ENCODE measurements around the gene TEX264.

The TEX264 gene

DNA sequence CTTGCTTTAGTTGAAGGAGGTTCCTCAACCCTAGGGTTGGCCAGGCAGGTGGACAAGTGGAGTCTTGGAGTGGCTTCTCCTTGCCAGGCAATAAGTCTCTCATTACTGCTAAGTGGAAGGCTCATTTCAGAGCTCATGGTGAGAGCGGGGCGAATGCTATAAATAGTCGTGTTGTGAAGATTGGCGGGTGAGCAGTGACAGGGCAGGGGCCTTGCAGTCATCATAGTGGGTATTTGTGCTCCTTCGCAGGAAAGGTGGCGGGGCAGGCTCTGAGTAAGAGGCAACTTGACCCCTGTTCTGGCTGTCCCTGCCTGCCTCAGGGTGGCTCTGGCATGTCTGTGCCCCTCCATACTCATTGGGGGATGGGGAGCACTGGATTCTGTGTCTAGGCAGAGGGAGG, 27.2 kb downstream of the TEX264 start:
- DNase-seq (ENCODE audit: low spot score) = no peak

DNA sequence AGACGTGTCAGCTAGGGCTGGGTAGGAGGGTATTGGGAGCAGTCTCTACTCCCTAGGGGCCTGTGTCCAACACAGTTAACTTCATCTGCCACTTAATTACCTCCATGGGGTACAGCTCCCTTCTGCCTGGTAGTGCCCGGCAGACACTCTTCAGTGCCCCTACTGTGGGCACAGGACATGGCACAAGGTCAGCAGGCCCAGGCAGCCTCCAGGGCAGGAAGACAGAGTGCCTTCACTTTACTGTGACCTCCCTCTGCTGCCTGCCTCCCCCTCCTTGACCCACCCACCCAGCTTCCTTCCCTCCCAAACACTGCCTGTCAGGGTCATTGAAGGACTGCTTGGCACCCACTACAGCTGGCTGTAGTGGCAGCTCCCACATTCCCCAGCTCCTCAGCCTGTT, 29.4 kb downstream of the TEX264 start:
- no peak for DNase-seq (ENCODE audit: low spot score)

DNA sequence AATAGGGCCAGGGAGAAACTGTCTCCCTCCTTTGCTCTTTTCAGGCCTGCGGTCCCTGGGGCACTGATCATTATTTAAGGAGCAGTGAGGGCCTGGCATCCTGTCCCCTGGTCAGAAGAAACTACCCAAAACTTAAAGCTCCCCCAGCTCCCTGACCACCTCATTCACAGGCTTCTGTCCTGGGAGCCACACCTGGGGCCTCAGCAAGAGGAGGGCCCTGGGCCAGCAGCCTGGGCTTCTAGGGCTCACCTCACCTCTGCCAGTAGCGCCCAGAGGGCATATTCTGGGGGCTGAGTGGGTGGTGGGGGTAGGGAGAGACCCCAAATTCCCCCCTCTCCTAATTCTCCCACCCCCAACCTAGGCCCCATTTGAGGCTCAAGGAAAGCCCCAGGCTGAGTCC, 31.1 kb downstream of the TEX264 start:
- DNase-seq (ENCODE audit: low spot score) = no peak

DNA sequence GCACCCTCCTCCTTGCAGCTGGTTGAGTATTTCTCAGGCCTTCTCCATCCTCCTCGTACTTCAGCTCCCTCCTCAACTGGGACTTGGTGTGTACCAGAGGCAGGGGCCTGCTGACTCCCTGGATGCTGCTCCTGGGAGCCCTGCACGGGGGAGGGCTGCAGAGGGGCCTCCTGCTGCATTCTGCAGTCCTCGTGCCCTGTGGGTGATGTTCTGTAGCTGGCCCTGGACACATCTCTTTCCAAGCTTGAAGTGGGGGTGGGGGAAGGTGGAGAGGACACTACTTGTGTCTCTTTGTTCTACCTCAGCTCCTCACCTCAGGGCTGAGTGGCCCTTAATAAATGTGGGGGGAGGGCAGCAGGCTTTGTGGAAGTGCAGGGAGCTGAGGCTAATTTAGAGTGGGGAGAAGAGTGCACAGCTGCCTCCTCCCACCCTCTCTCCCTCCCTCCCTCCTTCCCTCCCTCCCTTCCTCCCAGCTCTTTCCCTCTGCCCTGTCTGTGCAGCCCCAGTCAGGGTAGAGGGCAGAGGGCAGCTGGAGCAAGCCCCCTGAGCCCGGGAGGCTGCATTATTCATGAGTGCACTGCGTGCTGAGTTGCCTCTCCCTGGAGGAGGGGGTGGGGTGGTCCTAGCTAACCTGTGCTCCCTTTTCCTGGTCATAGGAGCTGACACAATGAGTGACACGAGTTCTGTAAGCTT, 32.2 kb downstream of the TEX264 start:
- no peak for DNase-seq (ENCODE audit: low spot score)

DNA sequence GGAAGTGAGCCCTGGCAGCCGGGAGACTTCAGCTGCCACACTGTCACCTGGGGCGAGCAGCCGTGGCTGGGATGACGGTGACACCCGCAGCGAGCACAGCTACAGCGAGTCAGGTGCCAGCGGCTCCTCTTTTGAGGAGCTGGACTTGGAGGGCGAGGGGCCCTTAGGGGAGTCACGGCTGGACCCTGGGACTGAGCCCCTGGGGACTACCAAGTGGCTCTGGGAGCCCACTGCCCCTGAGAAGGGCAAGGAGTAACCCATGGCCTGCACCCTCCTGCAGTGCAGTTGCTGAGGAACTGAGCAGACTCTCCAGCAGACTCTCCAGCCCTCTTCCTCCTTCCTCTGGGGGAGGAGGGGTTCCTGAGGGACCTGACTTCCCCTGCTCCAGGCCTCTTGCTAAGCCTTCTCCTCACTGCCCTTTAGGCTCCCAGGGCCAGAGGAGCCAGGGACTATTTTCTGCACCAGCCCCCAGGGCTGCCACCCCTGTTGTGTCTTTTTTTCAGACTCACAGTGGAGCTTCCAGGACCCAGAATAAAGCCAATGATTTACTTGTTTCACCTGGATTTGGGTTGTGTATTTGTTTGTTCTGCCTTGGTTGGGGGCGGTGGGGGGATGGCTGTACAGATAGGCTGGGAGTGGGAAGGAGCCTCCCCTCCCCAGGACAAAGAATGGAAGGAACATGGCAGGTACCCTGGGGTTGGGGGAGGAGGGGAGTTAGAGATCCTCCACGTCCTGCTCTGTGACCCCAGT, 32.9 kb downstream of the TEX264 start:
- DNase-seq (ENCODE audit: low spot score) = no peak

DNA sequence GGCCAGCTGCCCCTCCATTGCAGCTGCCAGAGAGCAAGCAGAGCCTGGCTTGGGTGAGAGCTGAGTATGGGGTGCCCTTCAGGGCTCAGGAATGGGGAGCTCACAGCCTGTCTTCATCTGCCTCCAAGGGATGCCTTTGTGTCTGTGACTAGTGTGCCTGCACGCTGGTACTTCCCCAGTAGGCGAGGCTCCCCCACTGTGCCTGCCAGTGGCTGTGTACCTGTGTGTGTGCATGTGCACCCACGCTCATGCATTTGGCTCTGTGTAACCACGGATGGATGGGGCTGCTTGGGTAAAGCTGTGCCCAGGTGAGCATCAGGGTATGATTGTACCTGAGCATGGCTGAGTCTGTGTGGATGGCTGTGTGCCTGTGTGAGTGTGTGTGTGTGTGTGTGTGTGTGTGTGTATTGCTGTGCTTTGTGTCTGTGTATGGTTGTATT, 33.5 kb downstream of the TEX264 start:
- DNase-seq (ENCODE audit: low spot score) = no peak

DNA sequence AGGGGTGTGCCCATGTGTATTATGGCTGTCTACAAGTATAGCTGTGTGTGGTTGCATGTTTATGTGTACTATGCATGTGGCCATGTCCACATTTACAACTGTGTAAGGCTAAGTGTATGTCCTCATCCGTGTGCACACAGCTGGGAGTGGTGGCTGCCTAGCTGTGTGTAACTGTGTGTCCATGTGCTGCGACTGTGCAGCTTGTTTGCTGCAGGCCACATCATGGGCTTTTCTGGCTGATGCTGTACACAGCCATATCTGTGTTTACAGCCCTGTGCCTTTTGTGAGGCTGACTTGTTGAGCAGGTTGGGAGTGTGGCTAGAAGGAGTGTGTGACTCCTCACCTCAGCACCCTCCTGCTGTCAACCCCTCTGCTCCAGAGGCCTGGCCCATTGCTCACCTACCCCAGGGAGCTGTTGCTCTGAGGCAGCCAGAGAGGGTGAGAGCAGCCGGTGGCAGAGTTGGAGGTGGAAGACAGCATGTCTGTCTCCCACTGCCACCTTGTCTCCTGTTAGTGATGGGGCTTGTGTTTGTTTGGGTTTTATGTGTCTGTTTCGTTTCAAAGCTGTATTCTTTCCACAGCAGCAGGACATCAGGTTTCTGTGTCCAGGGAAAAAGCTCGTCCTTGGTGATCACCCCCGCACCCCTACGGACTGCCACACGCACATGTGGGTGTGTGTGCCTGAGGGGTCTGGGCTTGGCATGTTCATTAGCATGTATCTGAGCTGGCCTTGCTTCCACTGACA, 34.4 kb downstream of the TEX264 start:
- no peak for DNase-seq (ENCODE audit: low spot score)

DNA sequence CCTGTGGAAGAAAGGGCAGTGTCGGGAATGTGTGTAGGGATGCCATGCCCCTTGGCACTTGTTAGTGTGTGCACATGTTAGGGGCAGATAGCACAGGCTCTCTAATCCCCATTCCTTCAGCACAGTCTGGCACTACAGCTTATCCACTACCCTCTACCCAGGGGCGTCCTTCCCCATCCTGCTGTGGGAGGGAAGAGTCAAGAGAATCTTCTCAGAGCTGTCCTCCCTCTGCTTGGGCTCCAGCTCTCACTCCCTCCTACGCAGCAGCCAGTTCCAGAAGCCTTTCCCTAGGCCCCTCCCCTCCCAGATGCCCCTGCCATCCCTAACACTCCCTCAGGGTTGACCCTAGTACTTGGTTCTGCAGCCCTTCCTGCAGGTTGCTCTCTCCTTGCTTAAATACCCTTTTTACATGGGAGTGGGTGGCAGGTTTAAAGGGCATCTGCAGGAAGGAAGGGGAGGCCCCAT, 35.0 kb downstream of the TEX264 start:
- no peak for DNase-seq (ENCODE audit: low spot score)

DNA sequence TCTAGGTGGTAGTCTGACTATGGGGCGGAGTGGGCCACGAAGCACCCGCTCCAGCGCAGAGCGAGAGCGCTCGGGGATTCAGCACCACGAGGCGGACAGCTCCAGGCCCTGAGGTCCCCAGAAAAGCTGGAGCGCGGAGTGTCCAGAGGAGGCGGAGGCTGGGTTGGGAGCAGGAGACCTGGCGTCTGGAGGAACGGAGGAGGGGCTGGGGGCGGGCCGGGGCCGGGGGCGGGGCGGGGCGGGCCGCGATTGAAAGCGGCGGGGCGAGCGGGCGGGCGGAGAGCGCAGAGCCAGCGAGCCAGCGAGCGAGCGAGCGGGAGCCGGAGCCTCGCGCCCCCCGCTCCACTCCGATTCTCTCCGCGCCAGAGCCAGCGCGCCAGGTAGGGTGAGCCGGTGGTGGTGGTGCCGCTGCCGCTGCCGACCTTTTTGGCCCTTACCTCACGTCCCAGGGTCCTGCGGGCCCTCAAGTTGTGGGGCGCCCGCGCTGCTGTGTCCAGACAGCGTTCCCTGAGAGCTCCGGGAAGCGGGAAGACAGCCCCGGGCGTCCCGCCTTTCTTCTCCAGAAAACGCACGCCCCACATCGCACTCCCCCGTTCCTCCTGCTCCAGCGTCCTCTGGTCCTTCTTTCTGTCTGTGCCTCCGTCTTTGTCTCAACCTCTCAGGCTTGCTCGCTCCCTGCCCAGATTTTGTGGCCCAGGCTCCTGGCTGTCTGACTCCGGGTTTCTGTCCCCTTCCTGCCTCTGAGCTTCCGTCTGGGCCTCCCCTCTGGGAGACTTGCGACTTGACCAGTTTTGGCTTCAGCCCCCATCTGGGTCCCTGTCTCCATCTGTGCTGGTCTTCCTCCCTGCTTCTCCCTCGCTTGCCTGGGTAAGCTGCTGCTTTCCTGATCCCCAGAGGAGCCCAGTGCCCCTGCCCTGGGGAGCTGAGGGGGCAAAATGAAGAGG, 36.0 kb downstream of the TEX264 start, which contains the start of gene GRM2:
TSS of gene GRM2 (plus strand) at position 281 of the 944 bp plus-strand sequence. CDS start 1,916 bp downstream, outside the sequence.
- DNase-seq (ENCODE audit: low spot score) = peak; percentile 48

DNA sequence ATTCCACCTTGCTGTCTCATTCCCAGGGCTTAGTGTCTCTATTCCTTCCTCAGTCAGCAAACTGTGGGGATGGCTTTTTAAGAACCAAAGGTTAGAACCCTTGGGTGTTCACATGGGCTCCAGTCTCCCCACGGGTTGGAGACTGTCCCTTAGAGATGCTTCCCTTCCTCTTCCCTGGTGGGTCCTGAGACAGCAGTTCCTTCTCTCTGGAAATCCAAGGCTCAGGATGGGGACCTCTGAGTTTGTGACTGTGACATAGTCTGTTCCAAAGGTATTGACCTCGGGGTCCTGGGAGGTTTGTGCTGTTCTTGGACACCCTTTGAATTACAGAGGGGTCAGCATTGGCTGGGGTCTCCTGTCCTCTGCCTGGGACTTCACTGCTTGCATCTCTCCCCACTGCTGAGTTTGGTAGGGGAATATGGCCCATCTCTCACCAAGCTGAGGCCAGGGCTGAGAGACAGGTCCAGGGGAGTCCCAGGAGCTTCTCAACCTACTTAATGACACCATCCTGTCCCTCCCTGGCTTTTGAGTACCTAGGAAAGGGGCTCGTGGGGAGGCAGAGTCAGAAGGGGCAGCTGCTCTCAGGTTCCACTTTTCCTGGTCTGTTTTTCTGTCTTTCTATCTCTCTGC, 37.3 kb downstream of the TEX264 start:
- no peak for DNase-seq (ENCODE audit: low spot score)

DNA sequence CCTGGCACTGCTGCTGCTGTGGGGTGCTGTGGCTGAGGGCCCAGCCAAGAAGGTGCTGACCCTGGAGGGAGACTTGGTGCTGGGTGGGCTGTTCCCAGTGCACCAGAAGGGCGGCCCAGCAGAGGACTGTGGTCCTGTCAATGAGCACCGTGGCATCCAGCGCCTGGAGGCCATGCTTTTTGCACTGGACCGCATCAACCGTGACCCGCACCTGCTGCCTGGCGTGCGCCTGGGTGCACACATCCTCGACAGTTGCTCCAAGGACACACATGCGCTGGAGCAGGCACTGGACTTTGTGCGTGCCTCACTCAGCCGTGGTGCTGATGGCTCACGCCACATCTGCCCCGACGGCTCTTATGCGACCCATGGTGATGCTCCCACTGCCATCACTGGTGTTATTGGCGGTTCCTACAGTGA, 38.0 kb downstream of the TEX264 start:
- DNase-seq (ENCODE audit: low spot score) = no peak

DNA sequence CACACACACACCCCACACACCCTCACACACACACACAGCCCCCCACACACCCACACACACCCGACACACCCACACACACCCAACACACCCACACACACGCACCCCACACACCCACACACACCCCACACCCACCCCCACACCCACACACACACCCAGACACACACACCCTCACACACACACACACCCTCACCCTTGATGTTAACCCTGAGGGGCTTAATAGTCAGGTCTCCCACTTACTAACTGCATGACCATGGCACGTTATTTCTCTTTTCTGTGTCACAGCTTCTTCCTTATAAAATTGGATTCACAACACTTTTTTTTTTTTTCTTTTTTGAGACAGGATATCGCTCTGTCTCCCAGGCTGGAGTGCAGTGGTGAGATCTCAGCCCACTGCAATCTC, 38.6 kb downstream of the TEX264 start:
- no peak for DNase-seq (ENCODE audit: low spot score)

DNA sequence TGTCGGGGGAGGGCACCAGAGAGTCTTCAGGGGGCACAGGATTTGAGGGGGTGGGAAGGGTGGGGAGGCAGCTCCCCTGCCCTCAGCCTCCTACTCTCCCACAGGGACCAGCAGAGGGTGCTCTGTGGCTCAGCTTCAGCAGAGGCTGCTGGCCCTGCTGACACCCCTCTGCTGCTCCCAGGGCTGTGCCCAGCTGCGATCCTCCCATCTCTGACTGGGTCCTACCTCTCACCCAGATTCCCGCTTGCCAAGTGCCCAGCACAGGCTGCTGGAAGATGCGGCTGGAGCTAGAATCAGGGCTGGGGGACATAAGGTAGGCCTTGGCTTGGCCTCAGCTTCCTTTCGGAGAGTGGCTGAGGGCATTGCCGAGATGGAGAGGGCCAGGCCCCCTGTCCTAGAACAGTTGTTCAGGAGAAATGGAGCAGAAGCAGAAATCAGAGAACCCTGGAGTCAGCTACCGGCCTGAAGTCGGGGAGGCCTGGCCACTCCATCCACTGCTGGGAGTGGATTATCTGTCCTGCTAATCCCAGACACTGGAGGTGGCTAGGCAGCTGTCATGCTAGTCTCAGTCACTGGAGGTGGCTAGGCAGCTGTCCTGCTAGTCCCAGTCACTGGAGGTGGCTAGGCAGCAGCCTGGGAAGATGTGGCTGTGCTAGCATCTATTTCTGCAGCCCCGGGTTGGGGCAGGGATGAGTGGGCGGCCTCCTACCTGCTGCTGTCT, 39.7 kb downstream of the TEX264 start:
- DNase-seq (ENCODE audit: low spot score) = peak; percentile 16

DNA sequence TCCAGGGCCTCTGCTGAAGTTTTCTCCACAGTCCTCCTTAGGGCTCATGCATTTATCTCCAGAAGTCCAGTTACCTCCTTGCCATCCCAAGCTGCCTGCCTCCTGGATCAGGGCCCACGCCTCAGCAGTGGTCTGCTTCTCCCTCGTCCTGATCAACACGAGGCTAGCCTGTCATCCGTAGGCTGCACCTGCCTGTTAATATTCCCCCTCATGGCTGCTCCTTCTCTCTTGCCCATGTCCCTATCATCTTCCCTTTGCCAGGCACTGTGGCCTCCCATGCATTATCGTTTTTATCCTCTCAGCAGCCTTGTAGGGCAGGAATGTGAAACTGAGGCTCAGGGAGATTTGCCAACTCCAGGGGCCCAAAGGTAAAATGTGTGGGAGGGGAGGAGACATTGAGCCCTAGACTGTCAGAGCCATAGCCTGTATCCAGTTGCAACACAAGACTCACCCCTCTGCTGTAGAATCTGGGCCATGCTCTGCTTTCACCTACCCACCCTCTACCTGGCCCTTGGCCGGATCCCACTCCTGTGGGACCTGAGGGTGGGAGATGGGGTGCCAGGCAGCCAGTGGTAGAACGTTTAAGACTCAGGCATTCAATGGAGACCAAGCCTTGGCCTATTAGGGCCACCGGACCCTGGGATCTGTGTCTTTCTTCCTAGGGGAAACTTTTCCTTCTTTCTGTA, 40.4 kb downstream of the TEX264 start:
- DNase-seq (ENCODE audit: low spot score) = no peak

DNA sequence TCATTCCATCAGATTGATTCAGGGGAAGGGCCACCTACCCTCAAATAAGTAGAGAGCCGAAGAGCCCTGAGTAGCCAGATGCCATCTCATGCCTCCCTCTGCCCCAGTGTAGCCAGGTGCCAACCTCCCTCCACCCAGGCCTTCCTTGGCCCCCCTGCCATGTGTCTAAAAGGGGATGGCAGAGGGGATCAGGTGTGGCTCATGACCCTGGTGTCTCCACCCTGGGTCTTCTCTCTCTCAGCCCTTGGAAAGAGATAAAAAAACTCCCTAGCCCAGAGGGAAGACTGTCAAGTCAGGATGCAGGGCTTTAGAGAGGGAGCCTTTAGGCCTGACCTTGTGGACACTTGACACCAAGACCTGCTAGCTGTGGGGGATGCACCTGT, 41.0 kb downstream of the TEX264 start:
- DNase-seq (ENCODE audit: low spot score) = no peak

DNA sequence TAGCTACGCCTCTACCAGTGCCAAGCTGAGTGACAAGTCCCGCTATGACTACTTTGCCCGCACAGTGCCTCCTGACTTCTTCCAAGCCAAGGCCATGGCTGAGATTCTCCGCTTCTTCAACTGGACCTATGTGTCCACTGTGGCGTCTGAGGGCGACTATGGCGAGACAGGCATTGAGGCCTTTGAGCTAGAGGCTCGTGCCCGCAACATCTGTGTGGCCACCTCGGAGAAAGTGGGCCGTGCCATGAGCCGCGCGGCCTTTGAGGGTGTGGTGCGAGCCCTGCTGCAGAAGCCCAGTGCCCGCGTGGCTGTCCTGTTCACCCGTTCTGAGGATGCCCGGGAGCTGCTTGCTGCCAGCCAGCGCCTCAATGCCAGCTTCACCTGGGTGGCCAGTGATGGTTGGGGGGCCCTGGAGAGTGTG, 41.5 kb downstream of the TEX264 start:
- DNase-seq (ENCODE audit: low spot score) = no peak

DNA sequence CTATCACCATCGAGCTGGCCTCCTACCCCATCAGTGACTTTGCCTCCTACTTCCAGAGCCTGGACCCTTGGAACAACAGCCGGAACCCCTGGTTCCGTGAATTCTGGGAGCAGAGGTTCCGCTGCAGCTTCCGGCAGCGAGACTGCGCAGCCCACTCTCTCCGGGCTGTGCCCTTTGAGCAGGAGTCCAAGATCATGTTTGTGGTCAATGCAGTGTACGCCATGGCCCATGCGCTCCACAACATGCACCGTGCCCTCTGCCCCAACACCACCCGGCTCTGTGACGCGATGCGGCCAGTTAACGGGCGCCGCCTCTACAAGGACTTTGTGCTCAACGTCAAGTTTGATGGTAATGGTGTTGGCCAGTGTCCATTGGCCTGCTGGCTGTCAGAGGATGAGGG, 41.9 kb downstream of the TEX264 start:
- no peak for DNase-seq (ENCODE audit: low spot score)

DNA sequence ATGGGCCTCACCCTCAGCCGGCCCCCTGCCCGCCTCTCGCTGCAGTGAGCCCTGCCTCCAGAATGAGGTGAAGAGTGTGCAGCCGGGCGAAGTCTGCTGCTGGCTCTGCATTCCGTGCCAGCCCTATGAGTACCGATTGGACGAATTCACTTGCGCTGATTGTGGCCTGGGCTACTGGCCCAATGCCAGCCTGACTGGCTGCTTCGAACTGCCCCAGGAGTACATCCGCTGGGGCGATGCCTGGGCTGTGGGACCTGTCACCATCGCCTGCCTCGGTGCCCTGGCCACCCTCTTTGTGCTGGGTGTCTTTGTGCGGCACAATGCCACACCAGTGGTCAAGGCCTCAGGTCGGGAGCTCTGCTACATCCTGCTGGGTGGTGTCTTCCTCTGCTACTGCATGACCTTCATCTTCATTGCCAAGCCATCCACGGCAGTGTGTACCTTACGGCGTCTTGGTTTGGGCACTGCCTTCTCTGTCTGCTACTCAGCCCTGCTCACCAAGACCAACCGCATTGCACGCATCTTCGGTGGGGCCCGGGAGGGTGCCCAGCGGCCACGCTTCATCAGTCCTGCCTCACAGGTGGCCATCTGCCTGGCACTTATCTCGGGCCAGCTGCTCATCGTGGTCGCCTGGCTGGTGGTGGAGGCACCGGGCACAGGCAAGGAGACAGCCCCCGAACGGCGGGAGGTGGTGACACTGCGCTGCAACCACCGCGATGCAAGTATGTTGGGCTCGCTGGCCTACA, 44.4 kb downstream of the TEX264 start:
- no peak for DNase-seq (ENCODE audit: low spot score)

DNA sequence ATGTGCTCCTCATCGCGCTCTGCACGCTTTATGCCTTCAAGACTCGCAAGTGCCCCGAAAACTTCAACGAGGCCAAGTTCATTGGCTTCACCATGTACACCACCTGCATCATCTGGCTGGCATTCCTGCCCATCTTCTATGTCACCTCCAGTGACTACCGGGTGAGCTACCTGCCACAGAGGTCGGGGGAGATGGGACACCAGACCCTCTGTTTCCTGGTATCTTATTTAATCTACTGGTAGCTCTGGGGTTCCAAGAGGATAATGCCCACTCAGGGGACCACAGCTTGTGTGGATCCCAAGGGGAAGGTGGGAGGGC, 44.9 kb downstream of the TEX264 start:
- DNase-seq (ENCODE audit: low spot score) = no peak
